CD4-positive, alpha-beta memory T cell (primary cell): Measurements from ENCODE around the gene CHMP3. TPM values are rescaled to one million over a fixed set of nuclear protein-coding genes. Genes with fewer than 3 reads are reported as not detected.

Source experiments
- CTCF ChIA-PET: fragments of 350-600 bp; sonication (Branson Sonifier 250); formaldehyde crosslinking; loops from one replicate; lab custom pipeline; 2021; ENCODE audit warnings: inconsistent platforms; ENCODE audit not compliant: partially characterized antibody; lab: Charles Lee
- POLR2A ChIA-PET: fragments of 350-600 bp; sonication (Branson Sonifier 250); formaldehyde crosslinking; loops from one replicate; lab custom pipeline; 2021; ENCODE audit not compliant: partially characterized antibody; lab: Charles Lee
- DNase-seq, 5 donors: peaks; one replicate each; pipeline versions ENCODE4 v3.0.0 to v3.0.0-alpha.2; 2020 to 2022; ENCODE audit warnings: mixed read lengths in 1 of 5
- H3K27ac ChIP-seq: one replicate; pipeline ENCODE4 v1.7.0; 2013; ENCODE audit warnings: low read depth, low read length
- H3K27me3 ChIP-seq: 2 replicates; pipeline ENCODE4 v1.7.0; 2013; ENCODE audit warnings: mild to moderate bottlenecking, low read length, moderate library complexity; ENCODE audit not compliant: insufficient read depth
- H3K36me3 ChIP-seq: 2 replicates; pipeline ENCODE4 v1.7.0; 2013; ENCODE audit warnings: mild to moderate bottlenecking, low read length, moderate library complexity; ENCODE audit not compliant: insufficient read depth
- H3K4me1 ChIP-seq: 2 replicates; pipeline ENCODE4 v1.7.0; 2013; ENCODE audit warnings: mild to moderate bottlenecking, low read length, moderate library complexity; ENCODE audit not compliant: insufficient read depth
- H3K4me3 ChIP-seq, 2 donors: one replicate each; pipeline ENCODE4 v1.7.0; 2013; ENCODE audit warnings: low read length in 2 of 2, mild to moderate bottlenecking in 1 of 2
- H3K9me3 ChIP-seq, 2 donors: one replicate each; pipeline ENCODE4 v1.7.0; 2013; ENCODE audit warnings: low read length in 2 of 2, control low read depth in 1 of 2; ENCODE audit not compliant: control insufficient read depth in 1 of 2
- H3K27ac Mint-ChIP-seq, 7 donors: one replicate each; pipeline ENCODE4 v1.8.0; 2020 to 2021; ENCODE audit warnings: mixed read lengths in 7 of 7, mild to moderate bottlenecking in 6 of 7, inconsistent platforms in 3 of 7, moderate library complexity in 3 of 7
- H3K27me3 Mint-ChIP-seq, 2 donors: one replicate each; pipeline ENCODE4 v1.8.0; 2020 to 2021; ENCODE audit warnings: mixed read lengths in 2 of 2
- H3K36me3 Mint-ChIP-seq, 2 donors: one replicate each; pipeline ENCODE4 v1.8.0; 2020 to 2021; ENCODE audit warnings: mixed read lengths in 2 of 2, inconsistent platforms in 1 of 2, mild to moderate bottlenecking in 1 of 2
- H3K4me1 Mint-ChIP-seq, 4 donors: one replicate each; pipeline ENCODE4 v1.8.0; 2020 to 2021; ENCODE audit warnings: mixed read lengths in 4 of 4, mild to moderate bottlenecking in 1 of 4
- H3K4me3 Mint-ChIP-seq, 8 donors: one replicate each; pipeline ENCODE4 v1.8.0; 2020 to 2021; ENCODE audit warnings: mixed read lengths in 8 of 8, mild to moderate bottlenecking in 7 of 8, moderate library complexity in 6 of 8, inconsistent platforms in 3 of 8
- H3K9me3 Mint-ChIP-seq, 8 donors: one replicate each; pipeline ENCODE4 v1.8.0; 2020 to 2021; ENCODE audit warnings: mixed read lengths in 8 of 8, mild to moderate bottlenecking in 5 of 8, inconsistent platforms in 3 of 8, moderate library complexity in 1 of 8
- intact Hi-C: fragments of 100-400 bp; cut with micrococcal nuclease; formaldehyde crosslinking; loops from one replicate; pipeline ENCODE4 v1.15.1; 2023
- polyA plus RNA-seq, 2 donors: library from polyadenylated mRNA; unstranded; fragments of 300-500 nt; fragmentation: Illumina TruSeq; gene quantifications; one replicate each; pipeline ENCODE4 v1.2.3, GENCODE V29; 2021
- total RNA-seq, 2 experiments: library from RNA; stranded (reverse); gene quantifications; one replicate each; pipeline ENCODE4 v1.2.3, GENCODE V29; 2021

The CHMP3 gene
- total and polyA plus RNA-seq, 4 experiments from 2014 or later = 78.5 to 83.6 (median 82.3) TPM

DNA sequence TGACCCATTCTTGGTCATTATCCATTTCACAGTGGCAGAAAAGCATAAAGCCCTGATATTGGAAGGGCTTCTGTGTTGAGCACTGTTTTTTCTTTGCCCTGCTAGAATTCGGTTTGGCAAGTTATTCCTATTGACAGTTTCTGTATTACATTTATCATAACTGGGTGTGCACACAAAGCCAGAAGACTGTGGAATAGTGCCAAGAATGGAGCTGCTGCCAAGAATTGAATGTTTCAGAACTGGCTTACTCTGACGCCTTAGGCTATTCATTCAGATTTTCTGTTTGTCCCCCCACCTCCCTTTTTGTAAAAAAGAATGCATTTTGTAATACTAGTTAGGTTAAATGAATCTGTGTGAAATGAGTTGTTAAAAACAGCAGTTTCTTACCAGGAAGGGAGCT is 109.4 kb downstream of the CHMP3 start:
- H3K27ac Mint-ChIP-seq = no peak overlapping the region
- intact Hi-C loops = no loop called here
- POLR2A ChIA-PET = interaction anchor here (3.8 kb wide), 1 partner anchor 12 kb away, joined by 28 read pairs; the partner anchor contains the start of gene KDM3A

More for the DNA sequence above, 109.4 kb downstream of the CHMP3 start:
- Histone ChIP-seq H3K4me1 (peaks cover 8% of the 10 kb centered on the region), H3K9me3 (no peaks in the 10 kb centered on the region), H3K4me3 (no peak overlapping the region), H3K36me3 (peaks cover 84% of the 10 kb centered on the region), H3K27ac (no peak overlapping the region), H3K27me3 (no peaks in the 10 kb centered on the region)
- H3K36me3 Mint-ChIP-seq = peaks cover 76 to 88% of the 10 kb centered on the region in 2 donors
- H3K4me1 Mint-ChIP-seq = peaks cover 21 to 31% (median 29%) of the 10 kb centered on the region in 4 donors
- H3K4me3 Mint-ChIP-seq = no peak overlapping the region
- DNase-seq = no peak
- CTCF ChIA-PET = no interaction called here
- H3K9me3 Mint-ChIP-seq = no peaks in the 10 kb centered on the region
- H3K27me3 Mint-ChIP-seq = no peaks in the 10 kb centered on the region

Other genes starting within 250 kb of the CHMP3 start
- gene REEP1, start 225.8 kb downstream of the CHMP3 start, total RNA-seq = under 1 TPM in 1 of 2 experiments, not detected in 1; 0.15 TPM
- gene REEP1, start 225.8 kb downstream of the CHMP3 start, polyA plus RNA-seq = not detected
- gene KDM3A, start 122.1 kb downstream of the CHMP3 start, total RNA-seq = 100 to 1,000 TPM; 158 to 164 TPM
- gene KDM3A, start 122.1 kb downstream of the CHMP3 start, polyA plus RNA-seq = 10 to 100 TPM; 17.2 to 40.1 TPM
- 10 to 100 TPM; 33.7 to 35.0 TPM for gene RNF103, start 60.4 kb upstream of the CHMP3 start, total RNA-seq
- 1 to 10 TPM; 1.8 to 6.4 TPM for gene RNF103, start 60.4 kb upstream of the CHMP3 start, polyA plus RNA-seq
- 10 to 100 TPM; 37.1 to 37.4 TPM for gene RMND5A, start 156.8 kb upstream of the CHMP3 start, total RNA-seq
- 10 to 100 TPM; 11.0 to 17.4 TPM for gene RMND5A, start 156.8 kb upstream of the CHMP3 start, polyA plus RNA-seq
- 1 to 10 TPM in 1 of 2 experiments, under 1 TPM in 1; 0.91 to 1.9 TPM for gene CD8A, start 227.5 kb upstream of the CHMP3 start, total RNA-seq
- 1 to 10 TPM in 1 of 2 donors, under 1 TPM in 1; 0.47 to 1.1 TPM for gene CD8A, start 227.5 kb upstream of the CHMP3 start, polyA plus RNA-seq